Liver (tissue), 9 donors: Measurements from ENCODE around the gene LRIG1. TPM values are rescaled to one million over a fixed set of nuclear protein-coding genes. Genes with fewer than 3 reads are reported as not detected.

Experiments used
- DNase-seq: peaks from one replicate; pipeline ENCODE4 v3.0.0-alpha.2; 2017; ENCODE audit warnings: low spot score
- H3K27ac ChIP-seq, 2 donors: one replicate each; pipeline ENCODE4 v1.7.0; 2013; ENCODE audit warnings: inconsistent platforms in 2 of 2, low read length in 2 of 2, control low read depth in 1 of 2, low read depth in 1 of 2, mild to moderate bottlenecking in 1 of 2
- H3K27me3 ChIP-seq, 4 donors: one replicate each; pipeline versions ENCODE4 v1.6.1 to v1.7.0; 2013; ENCODE audit warnings: low read length in 3 of 4, inconsistent platforms in 1 of 4, mild to moderate bottlenecking in 1 of 4, moderate library complexity in 1 of 4; ENCODE audit not compliant: control insufficient read depth in 4 of 4, insufficient read depth in 4 of 4
- H3K36me3 ChIP-seq, 4 donors: one replicate each; pipeline versions ENCODE4 v1.6.1 to v1.7.0; 2013; ENCODE audit warnings: low read length in 3 of 4, mild to moderate bottlenecking in 3 of 4, low read depth in 1 of 4, moderate library complexity in 1 of 4; ENCODE audit not compliant: control insufficient read depth in 4 of 4, insufficient read depth in 3 of 4
- H3K4me1 ChIP-seq, 4 donors: one replicate each; pipeline versions ENCODE4 v1.6.1 to v1.7.0; 2013; ENCODE audit warnings: low read length in 3 of 4, mild to moderate bottlenecking in 3 of 4, moderate library complexity in 1 of 4; ENCODE audit not compliant: control insufficient read depth in 4 of 4, insufficient read depth in 4 of 4
- H3K4me3 ChIP-seq, 3 donors: one replicate each; pipeline versions ENCODE4 v1.6.1 to v1.7.0; 2013; ENCODE audit warnings: low read length in 3 of 3, control low read depth in 1 of 3, low read depth in 1 of 3, mild to moderate bottlenecking in 1 of 3
- H3K9ac ChIP-seq, 2 donors: one replicate each; pipeline ENCODE4 v1.7.0; 2013; ENCODE audit warnings: low read length in 2 of 2, mild to moderate bottlenecking in 2 of 2, moderate library complexity in 2 of 2, control low read depth in 1 of 2, low read depth in 1 of 2
- H3K9me3 ChIP-seq, 4 donors: one replicate each; pipeline versions ENCODE4 v1.6.1 to v1.7.0; 2013; ENCODE audit warnings: low read length in 3 of 4; ENCODE audit not compliant: control insufficient read depth in 4 of 4
- ATF3 ChIP-seq: IDR thresholded peaks from 2 replicates; pipeline ENCODE4 v1.6.1; 2016; ENCODE audit warnings: antibody characterized with exemption
- CTCF ChIP-seq: fragments of 150-350 bp; IDR thresholded peaks from 2 replicates; pipeline ENCODE4 v1.5.1; 2017; ENCODE audit warnings: improper control_type of control experiment, low read depth, low read length; ENCODE audit not compliant: missing input control
- EGR1 ChIP-seq, 2 donors: IDR thresholded peaks; 2 replicates each; pipeline ENCODE4 v1.6.1; 2016 to 2018; ENCODE audit warnings: antibody characterized with exemption in 2 of 2, low read depth in 2 of 2
- FOXA1 ChIP-seq: IDR thresholded peaks from 2 replicates; pipeline ENCODE4 v1.6.1; 2016; ENCODE audit warnings: antibody characterized with exemption
- FOXA2 ChIP-seq: IDR thresholded peaks from 2 replicates; pipeline ENCODE4 v1.6.1; 2016; ENCODE audit warnings: antibody characterized with exemption
- GABPA ChIP-seq, 2 donors: IDR thresholded peaks in 1 of 2; conservative IDR thresholded peaks in 1 of 2; 2 replicates each; pipeline ENCODE4 v1.6.1; 2016; ENCODE audit warnings: antibody characterized with exemption in 2 of 2, mild to moderate bottlenecking in 1 of 2, moderate library complexity in 1 of 2
- HNF4A ChIP-seq, 2 donors: conservative IDR thresholded peaks; 2 replicates each; pipeline ENCODE4 v1.6.1; 2016; ENCODE audit warnings: antibody characterized with exemption in 2 of 2, mild to moderate bottlenecking in 2 of 2
- HNF4G ChIP-seq: IDR thresholded peaks from 2 replicates; pipeline ENCODE4 v1.6.1; 2016; ENCODE audit warnings: antibody characterized with exemption
- JUND ChIP-seq, 2 donors: IDR thresholded peaks; 2 replicates each; pipeline ENCODE4 v1.6.1; 2016; ENCODE audit warnings: antibody characterized with exemption in 2 of 2
- MAX ChIP-seq: IDR thresholded peaks from 2 replicates; pipeline ENCODE4 v1.6.1; 2016; ENCODE audit warnings: antibody characterized with exemption
- NR2F2 ChIP-seq: IDR thresholded peaks from 2 replicates; pipeline ENCODE4 v1.6.1; 2016; ENCODE audit warnings: antibody characterized with exemption
- RAD21 ChIP-seq, 2 donors: IDR thresholded peaks; 2 replicates each; pipeline ENCODE4 v1.6.1; 2016; ENCODE audit warnings: antibody characterized with exemption in 2 of 2, mild to moderate bottlenecking in 2 of 2
- REST ChIP-seq: IDR thresholded peaks from 2 replicates; pipeline ENCODE4 v1.6.1; 2016; ENCODE audit warnings: antibody characterized with exemption, mild to moderate bottlenecking
- RXRA ChIP-seq, 2 donors: IDR thresholded peaks; 2 replicates each; pipeline ENCODE4 v1.6.1; 2017 to 2018; ENCODE audit warnings: antibody characterized with exemption in 2 of 2, mild to moderate bottlenecking in 1 of 2
- SP1 ChIP-seq: IDR thresholded peaks from 2 replicates; pipeline ENCODE4 v1.6.1; 2018; ENCODE audit warnings: antibody characterized with exemption, mild to moderate bottlenecking
- TAF1 ChIP-seq: conservative IDR thresholded peaks from 2 replicates; pipeline ENCODE4 v1.6.1; 2016; ENCODE audit warnings: antibody characterized with exemption, mild to moderate bottlenecking
- YY1 ChIP-seq: IDR thresholded peaks from 2 replicates; pipeline ENCODE4 v1.6.1; 2016; ENCODE audit warnings: antibody characterized with exemption, mild to moderate bottlenecking
- ZBTB33 ChIP-seq: IDR thresholded peaks from 2 replicates; pipeline ENCODE4 v1.6.1; 2016; ENCODE audit warnings: antibody characterized with exemption
- WGBS: extraction: QIAGEN DNeasy Blood & Tissue Kit; methylation state at CpG from one replicate; pipeline ENCODE4 v1.1.7; 2013; 5-methylcytosine and 5-hydroxymethylcytosine counted together
- polyA plus RNA-seq, 2 donors: library from polyadenylated mRNA; stranded (reverse) in 1 of 2; unstranded in 1 of 2; fragments of 200-250 nt in 1 of 2; fragments of >200 nt in 1 of 2; fragmentation: Nextera tagmentation in 1 of 2; extraction: Ambion mirVana in 1 of 2; gene quantifications; one replicate each; pipeline versions ENCODE4 v1.2.1 to v1.2.3, GENCODE V29; 2013 to 2015
- total RNA-seq, 2 donors: library from RNA; depleted of rRNA; stranded (reverse); fragments of >200 nt; gene quantifications; one replicate each; pipeline ENCODE4 v1.2.3, GENCODE V29; 2014
- donor health status: healthy.
- donor health status: healthy.
- donor health status: healthy.
- donor health status: healthy.
- donor health status: healthy.

Gene LRIG1
- total and polyA plus RNA-seq, 4 donors, result 9.4 to 48.9 (median 12.9) TPM

GRCh38 chr3:66428733-66429132 is 72.1 kb downstream of the LRIG1 start:
- no peak overlapping the region for H3K4me3 ChIP-seq
- no peak for DNase-seq
- H3K9ac ChIP-seq, result no peak overlapping the region

More at GRCh38 chr3:66428733-66429132, 72.1 kb downstream of the LRIG1 start:
- peaks cover 0 to 2% (median 0%) of the 10 kb centered on the region in 4 donors for H3K36me3 ChIP-seq
- peak overlapping the region; percentile 59 to 91 for H3K27ac ChIP-seq
- H3K4me1 ChIP-seq, result peaks cover 6 to 36% (median 21%) of the 10 kb centered on the region in 4 donors
- no peaks in the 10 kb centered on the region for H3K9me3 ChIP-seq
- WGBS, result 13% methylated on average over 5 of the region's 5 CpGs
- no peaks in the 10 kb centered on the region for H3K27me3 ChIP-seq
- TF ChIP-seq GABPA (IDR thresholded peaks at IDR 0.05 in 1 of 2, conservative IDR thresholded peaks at IDR 0.05 in 1 of 2) (peak in 1 of 2 donors; percentile 65), FOXA2 (peak; percentile 59), TAF1 (peak; percentile 21), JUND (IDR thresholded peaks at IDR 0.05) (peak; percentile 95), ZBTB33 (peak; percentile 70), CTCF (no peak), MAX (peak; percentile 54), EGR1 (IDR thresholded peaks at IDR 0.05; ENCODE audit: low read depth in 2 of 2) (no peak), YY1 (peak; percentile 72), REST (peak; percentile 49), HNF4G (no peak), HNF4A (conservative IDR thresholded peaks at IDR 0.05) (peak; percentile 48 to 62), SP1 (peak; percentile 62), RXRA (IDR thresholded peaks at IDR 0.05) (peak; percentile 38 to 75), RAD21 (IDR thresholded peaks at IDR 0.05) (peak; percentile 55 to 66), ATF3 (peak; percentile 28), NR2F2 (peak; percentile 41), FOXA1 (peak; percentile 73)
